Esophagus (tissue), 2 donors: Measurements from ENCODE around the gene GALK2. TPM values are rescaled to one million over a fixed set of nuclear protein-coding genes. Genes with fewer than 3 reads are reported as not detected.

ENCODE experiments used
- H3K27ac ChIP-seq, 2 donors: one replicate each; pipeline ENCODE4 v1.5.1; 2013; ENCODE audit warnings: low read depth in 2 of 2, mild to moderate bottlenecking in 2 of 2, inconsistent platforms in 1 of 2, low read length in 1 of 2, moderate library complexity in 1 of 2
- H3K27me3 ChIP-seq, 2 donors: one replicate each; pipeline ENCODE4 v1.6.1; 2013; ENCODE audit warnings: low read length in 2 of 2, control low read depth in 1 of 2, mild to moderate bottlenecking in 1 of 2; ENCODE audit not compliant: insufficient read depth in 2 of 2, control insufficient read depth in 1 of 2
- H3K36me3 ChIP-seq, 2 donors: one replicate each; pipeline ENCODE4 v1.6.1; 2013; ENCODE audit warnings: low read length in 1 of 2; ENCODE audit not compliant: control insufficient read depth in 2 of 2, insufficient read depth in 2 of 2
- H3K4me1 ChIP-seq, 2 donors: one replicate each; pipeline ENCODE4 v1.6.1; 2013; ENCODE audit warnings: low read length in 1 of 2; ENCODE audit not compliant: control insufficient read depth in 2 of 2, insufficient read depth in 2 of 2
- H3K4me3 ChIP-seq, 2 donors: one replicate each; pipeline ENCODE4 v1.5.1; 2013; ENCODE audit warnings: low read length in 2 of 2, mild to moderate bottlenecking in 2 of 2, low read depth in 1 of 2, moderate library complexity in 1 of 2
- H3K9me3 ChIP-seq, 2 donors: one replicate each; pipeline ENCODE4 v1.6.1; 2013; ENCODE audit warnings: mild to moderate bottlenecking in 2 of 2, low read depth in 1 of 2, low read length in 1 of 2, moderate library complexity in 1 of 2; ENCODE audit not compliant: control insufficient read depth in 2 of 2, insufficient read depth in 1 of 2
- WGBS, 2 donors: extraction: QIAGEN DNeasy Blood & Tissue Kit; methylation state at CpG; one replicate each; pipeline ENCODE4 v1.1.7; 2013; 5-methylcytosine and 5-hydroxymethylcytosine counted together
- polyA plus RNA-seq, 2 donors: library from polyadenylated mRNA; stranded (reverse); fragments of 200-250 nt; gene quantifications; one replicate each; pipeline ENCODE4 v1.2.3, GENCODE V29; 2013
- donor health status: healthy with polysubstance abuse.
- donor health status: Bipolar disorder and iron deficiency.

The GALK2 gene
- polyA plus RNA-seq, 2 donors = 5.6 to 12.9 TPM

GRCh38 chr15:49313650-49314049, 143.6 kb downstream of the GALK2 start:
- Histone ChIP-seq H3K4me1 (no peaks in the 10 kb centered on the region), H3K27ac (no peak overlapping the region), H3K4me3 (no peak overlapping the region), H3K36me3 (no peaks in the 10 kb centered on the region), H3K9me3 (no peaks in the 10 kb centered on the region), H3K27me3 (no peaks in the 10 kb centered on the region)
- WGBS, 2 donors = 98 to 100% methylated on average over 1 of the region's 1 CpG

GRCh38 chr15:49314716-49315115, 144.7 kb downstream of the GALK2 start:
- Histone ChIP-seq H3K27me3 (no peaks in the 10 kb centered on the region), H3K36me3 (no peaks in the 10 kb centered on the region), H3K4me1 (no peaks in the 10 kb centered on the region), H3K9me3 (no peaks in the 10 kb centered on the region), H3K27ac (no peak overlapping the region), H3K4me3 (no peak overlapping the region)
- WGBS, 2 donors = 68 to 76% methylated on average over 1 of the region's 1 CpG

GRCh38 chr15:49315391-49315823, 145.4 kb downstream of the GALK2 start:
- no peak overlapping the region for H3K4me3 ChIP-seq
- no peak overlapping the region for H3K27ac ChIP-seq
- no peaks in the 10 kb centered on the region for H3K27me3 ChIP-seq
- WGBS, 2 donors = 66 to 71% methylated on average over 2 of the region's 2 CpGs
- no peaks in the 10 kb centered on the region for H3K36me3 ChIP-seq
- no peaks in the 10 kb centered on the region for H3K9me3 ChIP-seq
- H3K4me1 ChIP-seq = no peaks in the 10 kb centered on the region

- H3K36me3 ChIP-seq = peaks cover 3 to 5% of the 10 kb centered on the region in 2 donors
- no peak overlapping the region for H3K27ac ChIP-seq
- no peaks in the 10 kb centered on the region for H3K27me3 ChIP-seq
- H3K4me3 ChIP-seq = no peak overlapping the region
- no peaks in the 10 kb centered on the region for H3K9me3 ChIP-seq
- no peaks in the 10 kb centered on the region for H3K4me1 ChIP-seq
- 57 to 71% methylated on average over 1 of the region's 1 CpG for WGBS, 2 donors
Observed at GRCh38 chr15:49320351-49320750, 150.3 kb downstream of the GALK2 start.

GRCh38 chr15:49323207-49323606, 153.2 kb downstream of the GALK2 start:
- Histone ChIP-seq H3K4me3 (no peak overlapping the region), H3K36me3 (peaks cover 3 to 5% of the 10 kb centered on the region in 2 donors)
- 84 to 89% methylated on average over 1 of the region's 1 CpG for WGBS, 2 donors

GRCh38 chr15:49327927-49328326, 157.9 kb downstream of the GALK2 start:
- Histone ChIP-seq H3K4me1 (no peaks in the 10 kb centered on the region), H3K4me3 (no peak overlapping the region), H3K27me3 (no peaks in the 10 kb centered on the region), H3K27ac (no peak overlapping the region), H3K9me3 (no peaks in the 10 kb centered on the region), H3K36me3 (no peaks in the 10 kb centered on the region)
- 69 to 77% methylated on average over 4 of the region's 4 CpGs for WGBS, 2 donors

More at GRCh38 chr15:49323207-49323606, 153.2 kb downstream of the GALK2 start:
- H3K9me3 ChIP-seq = no peaks in the 10 kb centered on the region
- no peak overlapping the region for H3K27ac ChIP-seq
- H3K4me1 ChIP-seq = no peaks in the 10 kb centered on the region
- H3K27me3 ChIP-seq = no peaks in the 10 kb centered on the region

GRCh38 chr15:49328941-49329340, 158.9 kb downstream of the GALK2 start:
- no peaks in the 10 kb centered on the region for H3K36me3 ChIP-seq
- H3K27me3 ChIP-seq = no peaks in the 10 kb centered on the region
- no peaks in the 10 kb centered on the region for H3K9me3 ChIP-seq
- H3K4me1 ChIP-seq = no peaks in the 10 kb centered on the region
- no peak overlapping the region for H3K27ac ChIP-seq
- no peak overlapping the region for H3K4me3 ChIP-seq

GRCh38 chr15:49330166-49330565, 160.1 kb downstream of the GALK2 start:
- Histone ChIP-seq H3K27me3 (no peaks in the 10 kb centered on the region), H3K9me3 (no peaks in the 10 kb centered on the region), H3K4me3 (no peak overlapping the region), H3K27ac (no peak overlapping the region), H3K4me1 (no peaks in the 10 kb centered on the region), H3K36me3 (no peaks in the 10 kb centered on the region)

GRCh38 chr15:49331442-49331841, 161.4 kb downstream of the GALK2 start:
- no peaks in the 10 kb centered on the region for H3K27me3 ChIP-seq
- no peaks in the 10 kb centered on the region for H3K4me1 ChIP-seq
- H3K27ac ChIP-seq = no peak overlapping the region
- no peak overlapping the region for H3K4me3 ChIP-seq
- no peaks in the 10 kb centered on the region for H3K9me3 ChIP-seq
- H3K36me3 ChIP-seq = no peaks in the 10 kb centered on the region

- 90 to 96% methylated on average over 3 of the region's 3 CpGs for WGBS, 2 donors
- Histone ChIP-seq H3K27me3 (no peaks in the 10 kb centered on the region), H3K4me3 (no peak overlapping the region), H3K4me1 (no peaks in the 10 kb centered on the region), H3K36me3 (no peaks in the 10 kb centered on the region), H3K27ac (no peak overlapping the region), H3K9me3 (no peaks in the 10 kb centered on the region)
Observed at GRCh38 chr15:49331951-49332350, 161.9 kb downstream of the GALK2 start.
